Spleen (tissue), 11 donors: ENCODE results near the gene UCKL1. TPM values are rescaled to one million over a fixed set of nuclear protein-coding genes. Genes with fewer than 3 reads are reported as not detected.
A peak's percentile ranks its signal among the peaks of the same experiment; 100 is the strongest.

ENCODE experiments used
- DNase-seq: peaks from one replicate; pipeline ENCODE4 v3.0.0-alpha.2; 2020
- H3K27ac ChIP-seq, 8 donors: fragments of 200-600 bp; sonication (generic) in 7 of 8; 1 replicate in 4 of 8; 2 replicates in 4 of 8; pipeline versions ENCODE4 v1.5.0 to v1.8.0; 2016 to 2021; ENCODE audit warnings: inconsistent platforms in 4 of 8, mild to moderate bottlenecking in 4 of 8, moderate library complexity in 1 of 8
- H3K27me3 ChIP-seq, 7 donors: fragments of 200-600 bp; sonication (generic) in 6 of 7; replicated peaks in 1 of 7; 1 replicate in 4 of 7; 2 replicates in 3 of 7; pipeline versions ENCODE4 v1.5.0 to v1.8.0; 2016 to 2021; ENCODE audit warnings: inconsistent platforms in 3 of 7, mild to moderate bottlenecking in 1 of 7
- H3K36me3 ChIP-seq, 6 donors: fragments of 200-600 bp; sonication (generic) in 5 of 6; 1 replicate in 4 of 6; 2 replicates in 2 of 6; pipeline versions ENCODE4 v1.5.0 to v1.8.0; 2016 to 2021; ENCODE audit warnings: inconsistent platforms in 2 of 6
- H3K4me1 ChIP-seq, 6 donors: fragments of 200-600 bp; sonication (generic) in 5 of 6; 1 replicate in 3 of 6; 2 replicates in 3 of 6; pipeline versions ENCODE4 v1.5.0 to v1.8.0; 2016 to 2021; ENCODE audit warnings: inconsistent platforms in 3 of 6
- H3K4me3 ChIP-seq, 8 donors: fragments of 200-600 bp; sonication (generic) in 7 of 8; 1 replicate in 4 of 8; 2 replicates in 4 of 8; pipeline versions ENCODE4 v1.5.0 to v1.8.0; 2016 to 2021; ENCODE audit warnings: inconsistent platforms in 4 of 8, mild to moderate bottlenecking in 4 of 8, moderate library complexity in 2 of 8
- H3K9me3 ChIP-seq, 8 donors: fragments of 200-600 bp; sonication (generic) in 7 of 8; 1 replicate in 4 of 8; 2 replicates in 4 of 8; pipeline versions ENCODE4 v1.5.0 to v1.8.0; 2016 to 2021; ENCODE audit warnings: inconsistent platforms in 4 of 8
- CTCF ChIP-seq, 11 experiments: fragments of 200-600 bp in 7 of 11; fragments of 450-650 bp in 4 of 11; sonication (generic) in 4 of 11; IDR thresholded peaks in 8 of 11; conservative IDR thresholded peaks in 3 of 11; 1 replicate in 7 of 11; 2 replicates in 4 of 11; pipeline versions ENCODE4 v1.4.0 to v1.8.0; 2016 to 2021; ENCODE audit warnings: antibody characterized with exemption in 11 of 11, inconsistent platforms in 4 of 11, mild to moderate bottlenecking in 1 of 11
- POLR2A ChIP-seq, 3 donors: fragments of 450-650 bp; IDR thresholded peaks; one replicate each; pipeline ENCODE4 v1.5.1; 2017; ENCODE audit warnings: antibody characterized with exemption in 3 of 3, mild to moderate bottlenecking in 1 of 3
- POLR2AphosphoS5 ChIP-seq, 3 donors: sonication (generic); formaldehyde crosslinking; IDR thresholded peaks; one replicate each; pipeline ENCODE4 v1.5.1; 2017; ENCODE audit warnings: antibody characterized with exemption in 3 of 3
- WGBS, 5 donors: extraction: QIAGEN DNeasy Blood & Tissue Kit in 3 of 5; methylation state at CpG; one replicate each; pipeline versions ENCODE4 v1.1.5 to v1.1.7; 2013 to 2018; 5-methylcytosine and 5-hydroxymethylcytosine counted together
- intact Hi-C: fragments of 100-400 bp; cut with DNase I; formaldehyde crosslinking; loops from one replicate; pipeline ENCODE4 v1.15.0; 2023; ENCODE audit warnings: low total_unique reads
- polyA plus RNA-seq, 3 donors: library from polyadenylated mRNA; stranded (reverse); fragments of 200-250 nt; gene quantifications; one replicate each; pipeline ENCODE4 v1.2.1, GENCODE V29; 2013
- total RNA-seq, 7 donors: library from RNA; depleted of rRNA in 3 of 7; stranded (reverse); fragments of >200 nt in 3 of 7; fragmentation: NEBNext Ultra II Directional in 4 of 7; extraction: Animal tissue kit (Norgen Biotek cat#: 25700) in 4 of 7; gene quantifications; one replicate each; pipeline versions ENCODE4 v1.1.0 to v1.2.1, GENCODE V29; 2016 to 2021
- donor health status: healthy with polysubstance abuse.
- donor health status: DM: no; HTN: no; CAD: no; lungs with moderate emphysema.
- donor health status: DM: no; HTN: no; CAD: no.
- donor health status: Bipolar disorder and iron deficiency.
- donor health status: healthy.
- donor health status: DM: no; HTN: no; CAD: no.
- donor health status: DM: yes; HTN: yes; CAD: no.

UCKL1 gene
- total and polyA plus RNA-seq, 10 donors = 34.2 to 68.0 (median 49.1) TPM

GRCh38 chr20:63898882-63899558, 57.2 kb downstream of the UCKL1 start:
- TF ChIP-seq CTCF (IDR thresholded peaks at IDR 0.05 in 8 of 11, conservative IDR thresholded peaks at IDR 0.05 in 3 of 11) = no peak
- no peak for TF ChIP-seq POLR2A (IDR thresholded peaks at IDR 0.05)
- no peak for TF ChIP-seq POLR2AphosphoS5 (IDR thresholded peaks at IDR 0.05)
- Histone ChIP-seq H3K4me3 (peak overlapping the region in 1 of 8 donors; percentile 13), H3K4me1 (peaks cover 21 to 93% (median 83%) of the 10 kb centered on the region in 6 donors), H3K9me3 (no peaks in the 10 kb centered on the region), H3K27ac (peak overlapping the region in 7 of 8 donors; percentile 39 to 97 (median 75)), H3K36me3 (peaks cover 0 to 45% (median 1%) of the 10 kb centered on the region in 6 donors), H3K27me3 (no peaks in the 10 kb centered on the region)
- peak; percentile 81 for DNase-seq
- intact Hi-C loops = no loop called here
- WGBS, 5 donors = 64 to 75% (median 72%) methylated on average over 10 of the region's 10 CpGs

- Histone ChIP-seq H3K27ac (peak overlapping the region in 7 of 8 donors; percentile 79 to 97 (median 91)), H3K27me3 (no peaks in the 10 kb centered on the region), H3K4me1 (peaks cover 21 to 88% (median 76%) of the 10 kb centered on the region in 6 donors), H3K9me3 (no peaks in the 10 kb centered on the region), H3K36me3 (peaks cover 0 to 39% (median 1%) of the 10 kb centered on the region in 6 donors), H3K4me3 (no peak overlapping the region)
- intact Hi-C loops = no loop called here
- TF ChIP-seq CTCF (IDR thresholded peaks at IDR 0.05 in 8 of 11, conservative IDR thresholded peaks at IDR 0.05 in 3 of 11) = no peak
- no peak for TF ChIP-seq POLR2AphosphoS5 (IDR thresholded peaks at IDR 0.05)
- TF ChIP-seq POLR2A (IDR thresholded peaks at IDR 0.05) = no peak
- 72 to 83% (median 78%) methylated on average over 6 of the region's 6 CpGs for WGBS, 5 donors
- DNase-seq = no peak
Observed at GRCh38 chr20:63897978-63898561, 58.1 kb downstream of the UCKL1 start.

GRCh38 chr20:63896264-63897105, 59.7 kb downstream of the UCKL1 start:
- H3K27ac ChIP-seq = peak overlapping the region; percentile 79 to 97 (median 90)
- TF ChIP-seq POLR2AphosphoS5 (IDR thresholded peaks at IDR 0.05) (peak; percentile 34 to 60 (median 57)), POLR2A (IDR thresholded peaks at IDR 0.05) (no peak)
- peak; percentile 89 for DNase-seq
- H3K36me3 ChIP-seq = peaks cover 0 to 48% (median 3%) of the 10 kb centered on the region in 6 donors
- peaks cover 21 to 72% (median 65%) of the 10 kb centered on the region in 6 donors for H3K4me1 ChIP-seq
- no peaks in the 10 kb centered on the region for H3K9me3 ChIP-seq
- 9 to 14% (median 12%) methylated on average over 17 to 18 of the region's 18 CpGs for WGBS, 5 donors
- no peaks in the 10 kb centered on the region for H3K27me3 ChIP-seq
- H3K4me3 ChIP-seq = peak overlapping the region; percentile 45 to 87 (median 56)
- intact Hi-C loops = no loop called here

- H3K4me1 ChIP-seq = peaks cover 21 to 68% (median 61%) of the 10 kb centered on the region in 6 donors
- H3K27ac ChIP-seq = peak overlapping the region; percentile 79 to 97 (median 90)
- WGBS, 5 donors = 0 to 1% (median 0%) methylated on average over 5 of the region's 5 CpGs
- H3K9me3 ChIP-seq = no peaks in the 10 kb centered on the region
- peak overlapping the region; percentile 45 to 87 (median 56) for H3K4me3 ChIP-seq
- no peak for DNase-seq
- peaks cover 0 to 48% (median 8%) of the 10 kb centered on the region in 6 donors for H3K36me3 ChIP-seq
- no peak for TF ChIP-seq POLR2AphosphoS5 (IDR thresholded peaks at IDR 0.05)
- H3K27me3 ChIP-seq = no peaks in the 10 kb centered on the region
- intact Hi-C loops = no loop called here
Observed at GRCh38 chr20:63895952-63896263, 60.3 kb downstream of the UCKL1 start.
